Right ventricle myocardium superior (tissue), 1 donor: ENCODE measurements around the gene NXPH4. TPM values are rescaled to one million over a fixed set of nuclear protein-coding genes. Genes with fewer than 3 reads are reported as not detected.
A peak's percentile ranks its signal among the peaks of the same experiment; 100 is the strongest.

ENCODE experiments used
- ATAC-seq: fragments of 200-7000 bp; cut with Tn5 transposase; one replicate; pipeline ENCODE4 v1.9.1; 2020; ENCODE audit warnings: mild to moderate bottlenecking; ENCODE audit not compliant: poor library complexity
- DNase-seq: peaks from one replicate; pipeline ENCODE4 v3.0.0-alpha.2; 2020
- intact Hi-C: fragments of 100-400 bp; cut with DNase I; formaldehyde crosslinking; loops from one replicate; pipeline ENCODE4 v1.11.2; 2022
- long read RNA-seq: library from polyadenylated mRNA; unstranded; transcript quantifications from one replicate; pipeline ENCODE4 v2.0.0, GENCODE V29; 2021
- total RNA-seq: library from RNA; stranded (reverse); fragmentation: NEBNext Ultra II Directional; extraction: Animal tissue kit (Norgen Biotek cat#: 25700); gene quantifications from one replicate; pipeline ENCODE4 v1.2.1, GENCODE V29; 2021
- donor health status: DM: no; HTN: yes; CAD: no; lungs with severe emphysema.

NXPH4 gene
- 0.70 TPM for total RNA-seq
- long read RNA-seq: 0 reads

DNA sequence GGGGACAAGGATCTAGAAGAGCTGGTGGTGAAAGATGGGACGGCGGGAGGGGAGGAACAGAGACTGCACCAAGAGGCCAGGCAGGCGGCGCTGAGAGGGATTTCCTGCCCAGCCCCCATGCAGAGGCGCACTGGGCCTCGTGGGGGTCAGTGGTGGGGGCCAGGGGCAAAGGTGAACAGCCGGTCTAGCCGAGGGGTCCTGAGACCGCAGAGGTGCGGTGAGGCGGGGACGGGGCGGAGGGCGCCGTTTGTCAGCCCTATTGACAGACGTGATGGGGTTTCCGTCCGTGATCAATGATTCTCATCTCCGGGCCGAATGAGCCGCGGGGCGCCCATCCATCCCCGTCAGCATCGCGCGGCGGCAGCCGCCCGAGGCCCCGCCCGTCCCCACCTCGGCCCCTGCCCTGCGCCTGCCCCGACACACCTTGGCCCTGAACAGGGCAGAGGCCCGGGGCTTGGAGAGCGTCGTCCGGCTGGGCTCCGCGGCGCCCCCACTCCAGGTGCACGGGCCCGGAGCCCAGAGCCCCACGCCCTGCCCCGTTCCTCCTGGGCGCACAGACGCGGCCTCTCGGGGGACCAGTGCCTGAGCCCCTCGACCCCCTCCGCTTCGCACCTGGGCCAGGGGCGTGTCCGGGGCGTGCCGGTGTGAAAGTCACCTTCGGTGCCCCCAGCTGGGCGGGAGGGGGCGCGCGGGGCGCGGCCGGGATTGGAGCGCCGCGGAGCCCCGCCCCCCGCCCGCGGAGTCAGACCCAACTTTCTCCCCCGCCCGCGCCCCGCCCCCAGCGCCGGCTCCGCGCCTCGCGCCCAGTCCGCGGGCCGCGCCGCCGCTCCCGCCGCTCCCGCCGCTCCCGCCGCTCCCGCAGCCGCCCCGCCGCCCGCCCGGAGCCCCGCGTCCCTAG is at the start of gene NXPH4:
Gene NXPH4, plus strand, starts transcription at position 781 of the 898 bp plus-strand sequence. CDS start 176 bp downstream, outside the sequence.
- intact Hi-C loops: no loop called here
- DNase-seq (no peak), ATAC-seq (no peak)

DNA sequence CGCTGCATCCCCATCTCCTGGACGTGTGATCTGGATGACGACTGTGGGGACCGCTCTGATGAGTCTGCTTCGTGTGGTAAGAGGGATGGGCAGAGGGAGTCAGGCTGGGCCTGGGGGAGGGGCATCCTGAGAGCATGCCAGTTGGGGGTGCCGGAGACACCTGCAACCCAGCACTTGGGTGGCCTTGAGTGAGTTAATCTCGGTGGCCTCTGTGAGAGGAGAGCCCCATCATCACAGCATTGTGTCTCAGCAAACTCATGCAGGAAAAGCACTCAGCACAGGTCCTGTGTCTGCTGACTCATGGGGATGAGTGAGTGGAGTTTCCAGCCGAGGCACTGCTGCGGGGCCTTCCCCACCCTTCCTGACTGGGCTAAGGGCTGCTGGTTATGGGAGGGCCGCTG is 49.6 kb upstream of the NXPH4 start:
- intact Hi-C loops: no loop called here

DNA sequence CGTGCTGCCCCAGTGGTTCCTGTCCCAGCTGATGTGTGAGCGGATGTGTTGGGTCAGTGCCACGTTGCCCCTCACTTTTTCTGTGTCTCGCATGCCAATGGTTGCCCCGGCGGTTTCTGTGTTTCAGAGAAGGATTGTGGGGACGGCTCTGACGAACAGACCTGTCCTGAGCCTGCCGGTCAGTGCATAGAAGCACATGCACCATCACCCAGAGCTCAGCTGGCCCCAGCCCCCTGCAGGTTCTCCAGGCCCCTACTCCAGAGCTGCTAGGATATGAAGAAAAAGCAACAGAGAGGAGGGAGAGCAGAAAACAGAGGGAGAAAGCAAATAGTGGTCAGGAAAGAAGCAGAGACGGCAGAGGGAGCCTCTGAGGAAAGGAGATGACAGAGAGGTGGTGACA is 48.5 kb upstream of the NXPH4 start:
- intact Hi-C loops: no loop called here
- DNase-seq (no peak), ATAC-seq (no peak)

More for the DNA sequence above, 49.6 kb upstream of the NXPH4 start:
- DNase-seq: no peak
- ATAC-seq: no peak

DNA sequence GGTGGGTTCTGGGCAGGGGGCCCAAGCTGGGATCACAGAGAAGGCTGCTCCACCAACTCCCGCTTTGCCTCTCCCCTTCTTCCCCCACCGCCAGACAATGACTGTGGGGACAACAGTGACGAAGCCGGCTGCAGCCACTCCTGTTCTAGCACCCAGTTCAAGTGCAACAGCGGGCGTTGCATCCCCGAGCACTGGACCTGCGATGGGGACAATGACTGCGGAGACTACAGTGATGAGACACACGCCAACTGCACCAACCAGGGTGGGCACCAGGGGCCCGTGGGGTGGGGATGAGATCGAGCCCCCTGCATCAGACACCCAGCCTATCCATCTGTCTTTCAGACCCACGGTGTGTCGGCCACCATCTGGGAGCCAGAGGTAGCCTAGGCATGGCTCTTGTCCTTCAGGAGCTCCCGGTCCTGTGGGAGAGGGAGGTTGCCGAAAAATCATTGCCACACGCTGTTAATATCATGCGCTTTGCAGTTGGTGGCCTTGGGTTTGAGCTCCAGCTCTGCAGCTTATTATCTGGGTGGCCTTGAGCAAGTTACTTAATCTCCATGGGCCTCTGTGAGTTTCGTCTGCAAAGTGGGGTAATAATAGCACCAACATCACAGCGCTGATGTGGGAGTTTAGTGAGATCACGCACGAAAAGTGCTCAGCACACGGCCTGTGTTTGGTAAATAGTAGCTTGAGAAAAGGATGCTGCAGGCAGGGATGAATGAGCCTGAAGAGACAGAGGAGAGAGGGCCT is 47.4 kb upstream of the NXPH4 start:
- DNase-seq (no peak), ATAC-seq (no peak)
- intact Hi-C loops: no loop called here

DNA sequence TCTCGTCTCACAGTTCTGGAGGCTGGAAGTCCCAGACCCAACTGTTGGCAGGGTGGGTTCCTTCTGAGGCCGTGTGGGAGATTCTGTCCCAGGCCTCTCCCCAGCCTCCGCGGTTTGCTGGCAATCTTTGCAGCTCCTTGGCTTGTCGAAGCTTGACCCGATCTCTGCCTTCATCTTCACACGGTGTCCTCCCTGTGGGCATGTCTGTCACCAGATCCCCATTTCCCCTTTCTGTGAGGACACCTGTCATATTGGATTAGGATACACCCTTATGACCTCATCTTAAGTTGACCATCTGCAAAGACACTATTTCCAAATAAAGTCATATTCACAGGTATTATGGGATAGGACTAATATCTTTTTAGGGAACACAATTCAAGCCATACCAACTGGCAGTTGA is 46.6 kb upstream of the NXPH4 start:
- ATAC-seq (no peak), DNase-seq (no peak)
- intact Hi-C loops: no loop called here

DNA sequence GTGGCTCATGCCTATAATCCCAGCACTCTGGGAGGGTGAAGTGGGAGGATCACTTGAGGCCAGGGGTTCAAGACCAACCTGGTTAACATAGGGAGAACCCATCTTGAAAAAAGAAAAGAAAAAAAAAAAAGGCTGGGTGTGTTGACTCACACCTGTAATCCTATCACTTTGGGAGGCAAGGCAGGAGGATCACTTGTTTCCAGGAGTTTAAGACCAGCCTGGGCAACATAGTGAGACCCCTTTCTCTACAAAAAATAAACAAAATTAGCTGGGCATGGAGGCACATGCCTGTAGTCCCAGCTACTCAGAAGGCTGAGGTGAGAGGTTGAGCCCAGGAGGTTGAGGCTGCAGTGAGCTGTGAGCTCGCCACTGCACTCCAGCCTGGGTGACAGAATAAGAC is 46.2 kb upstream of the NXPH4 start:
- intact Hi-C loops: no loop called here
- no peak for DNase-seq
- ATAC-seq: no peak

DNA sequence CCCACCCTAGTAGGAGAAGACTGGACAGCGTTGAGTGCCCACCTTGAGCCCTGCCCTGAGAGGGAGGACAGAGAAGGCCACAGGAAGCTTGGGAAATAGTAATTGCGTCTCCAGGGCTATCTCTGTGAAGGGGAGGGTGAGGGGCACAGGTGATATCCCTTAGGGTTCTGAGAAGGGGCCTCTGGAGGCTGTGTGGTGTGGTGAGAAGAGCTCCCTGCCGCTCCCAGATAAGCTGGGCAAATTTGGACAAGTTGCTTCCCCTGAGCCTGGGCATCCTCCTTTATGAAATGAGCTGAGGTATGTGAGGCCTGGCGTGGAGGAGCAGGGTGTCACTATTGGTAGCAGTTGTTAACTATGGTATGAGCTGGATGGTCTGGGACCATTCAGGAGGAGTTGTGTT is 45.7 kb upstream of the NXPH4 start:
- intact Hi-C loops: no loop called here
- ATAC-seq: no peak
- no peak for DNase-seq

DNA sequence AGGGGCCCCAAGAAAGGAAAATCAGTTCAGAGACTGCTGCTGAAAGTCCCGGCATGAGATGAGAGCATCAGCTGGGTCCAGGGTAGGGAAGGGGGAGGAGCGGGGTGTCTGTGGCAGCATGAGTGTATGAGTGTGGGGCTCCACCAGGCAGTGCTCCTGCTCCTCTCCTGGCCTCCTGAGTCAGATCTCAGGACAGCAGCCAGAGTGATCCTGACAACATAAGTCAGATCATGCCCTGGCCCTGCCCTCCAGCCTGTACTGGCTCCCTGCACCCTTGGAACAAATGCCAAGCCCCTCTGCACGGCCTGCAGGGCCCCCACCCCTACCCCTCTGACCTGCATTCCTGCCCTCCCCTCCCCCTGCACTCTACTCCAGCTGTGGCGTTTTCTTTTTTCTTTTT is 44.9 kb upstream of the NXPH4 start:
- intact Hi-C loops: no loop called here
- DNase-seq: no peak
- ATAC-seq: peak; percentile 22

DNA sequence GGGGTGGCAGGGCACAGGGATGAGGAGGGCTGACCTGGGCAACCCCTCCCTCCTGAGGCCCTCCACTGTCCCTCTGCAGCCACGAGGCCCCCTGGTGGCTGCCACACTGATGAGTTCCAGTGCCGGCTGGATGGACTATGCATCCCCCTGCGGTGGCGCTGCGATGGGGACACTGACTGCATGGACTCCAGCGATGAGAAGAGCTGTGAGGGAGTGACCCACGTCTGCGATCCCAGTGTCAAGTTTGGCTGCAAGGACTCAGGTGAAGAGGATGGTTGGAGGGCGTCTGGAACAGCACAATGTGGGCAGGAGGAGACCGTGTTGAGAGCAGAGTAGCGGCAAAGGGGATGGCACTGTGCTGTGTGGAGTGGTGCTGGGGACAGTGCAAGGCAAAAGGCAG is 43.5 kb upstream of the NXPH4 start:
- intact Hi-C loops: no loop called here
- ATAC-seq (peak; percentile 28), DNase-seq (no peak)

DNA sequence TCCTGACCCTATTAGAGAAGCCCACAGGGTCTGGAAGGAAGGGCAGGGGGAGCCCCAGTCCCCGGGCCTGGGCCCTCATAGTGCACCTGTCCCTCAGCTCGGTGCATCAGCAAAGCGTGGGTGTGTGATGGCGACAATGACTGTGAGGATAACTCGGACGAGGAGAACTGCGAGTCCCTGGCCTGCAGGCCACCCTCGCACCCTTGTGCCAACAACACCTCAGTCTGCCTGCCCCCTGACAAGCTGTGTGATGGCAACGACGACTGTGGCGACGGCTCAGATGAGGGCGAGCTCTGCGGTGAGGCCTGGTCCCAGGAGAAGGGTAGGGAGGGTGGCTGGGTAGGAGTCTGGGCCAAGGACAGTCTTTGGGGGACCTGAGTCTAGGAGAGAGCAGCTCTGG is 42.9 kb upstream of the NXPH4 start:
- DNase-seq (no peak), ATAC-seq (no peak)
- intact Hi-C loops: no loop called here

DNA sequence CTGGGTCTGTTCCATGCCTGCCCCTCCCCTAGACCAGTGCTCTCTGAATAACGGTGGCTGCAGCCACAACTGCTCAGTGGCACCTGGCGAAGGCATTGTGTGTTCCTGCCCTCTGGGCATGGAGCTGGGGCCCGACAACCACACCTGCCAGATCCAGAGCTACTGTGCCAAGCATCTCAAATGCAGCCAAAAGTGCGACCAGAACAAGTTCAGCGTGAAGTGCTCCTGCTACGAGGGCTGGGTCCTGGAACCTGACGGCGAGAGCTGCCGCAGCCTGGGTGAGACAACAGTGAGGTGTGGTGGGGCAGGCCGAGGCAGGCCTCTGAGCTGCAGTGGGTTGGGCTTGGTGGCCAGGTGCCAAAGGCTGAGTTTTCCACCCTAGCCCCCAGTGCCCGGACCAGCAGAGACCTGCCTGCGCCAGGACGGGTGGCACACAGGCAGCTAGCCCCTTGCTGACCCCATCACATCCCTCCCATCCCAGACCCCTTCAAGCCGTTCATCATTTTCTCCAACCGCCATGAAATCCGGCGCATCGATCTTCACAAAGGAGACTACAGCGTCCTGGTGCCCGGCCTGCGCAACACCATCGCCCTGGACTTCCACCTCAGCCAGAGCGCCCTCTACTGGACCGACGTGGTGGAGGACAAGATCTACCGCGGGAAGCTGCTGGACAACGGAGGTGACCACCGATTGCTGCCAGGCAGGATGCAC is 41.0 kb upstream of the NXPH4 start:
- intact Hi-C loops: loop anchor here (2.0 kb wide), 1 partner anchor 51 kb away; no protein-coding TSS in a partner anchor
- ATAC-seq (peak; percentile 63), DNase-seq (peak; percentile 92)

DNA sequence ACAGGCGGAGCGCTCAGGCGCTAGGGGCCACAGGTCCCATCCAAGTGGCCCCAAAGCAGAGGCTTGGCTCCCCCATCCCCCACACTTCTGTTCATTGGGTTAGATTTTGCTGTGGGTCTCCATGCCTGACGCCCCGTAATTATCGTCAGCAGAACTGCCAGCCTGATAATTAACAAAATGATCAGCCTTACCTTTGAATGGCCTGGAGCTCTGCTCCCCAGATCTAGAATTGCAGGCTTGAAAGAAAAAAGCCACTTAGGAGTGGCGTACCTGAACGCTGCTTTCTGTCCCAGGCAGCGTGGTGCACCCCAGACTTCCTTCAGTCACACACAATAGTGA is 40.5 kb upstream of the NXPH4 start:
- ATAC-seq (no peak), DNase-seq (no peak)
- intact Hi-C loops: loop anchor here (2.0 kb wide), 1 partner anchor 51 kb away; no protein-coding TSS in a partner anchor

DNA sequence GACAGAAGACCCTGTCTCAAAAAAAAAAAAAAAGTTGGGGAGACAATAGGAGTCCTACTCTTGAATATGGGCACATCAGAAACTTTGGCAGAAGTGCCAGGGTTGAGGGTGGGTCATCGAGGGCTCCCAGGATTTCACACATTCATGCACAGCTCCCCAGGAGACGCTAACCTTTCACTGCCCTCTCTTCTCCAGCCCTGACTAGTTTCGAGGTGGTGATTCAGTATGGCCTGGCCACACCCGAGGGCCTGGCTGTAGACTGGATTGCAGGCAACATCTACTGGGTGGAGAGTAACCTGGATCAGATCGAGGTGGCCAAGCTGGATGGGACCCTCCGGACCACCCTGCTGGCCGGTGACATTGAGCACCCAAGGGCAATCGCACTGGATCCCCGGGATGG is 39.7 kb upstream of the NXPH4 start:
- intact Hi-C loops: loop anchor here (2.0 kb wide), 1 partner anchor 52 kb away; no protein-coding TSS in a partner anchor
- DNase-seq (no peak), ATAC-seq (no peak)

DNA sequence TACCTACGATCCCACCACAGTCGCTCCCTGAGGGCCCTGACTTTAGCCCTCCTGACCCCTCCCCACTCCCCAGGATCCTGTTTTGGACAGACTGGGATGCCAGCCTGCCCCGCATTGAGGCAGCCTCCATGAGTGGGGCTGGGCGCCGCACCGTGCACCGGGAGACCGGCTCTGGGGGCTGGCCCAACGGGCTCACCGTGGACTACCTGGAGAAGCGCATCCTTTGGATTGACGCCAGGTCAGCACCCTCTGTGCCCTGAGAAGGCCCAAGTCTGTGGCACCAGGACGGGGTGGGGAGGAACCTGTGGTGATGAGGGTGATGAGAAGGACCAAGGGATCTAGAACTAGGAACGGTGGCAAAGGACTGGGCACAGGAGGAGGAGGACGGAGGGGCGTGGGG is 39.2 kb upstream of the NXPH4 start:
- intact Hi-C loops: loop anchor here (2.0 kb wide), 1 partner anchor 53 kb away; no protein-coding TSS in a partner anchor
- DNase-seq: no peak

DNA sequence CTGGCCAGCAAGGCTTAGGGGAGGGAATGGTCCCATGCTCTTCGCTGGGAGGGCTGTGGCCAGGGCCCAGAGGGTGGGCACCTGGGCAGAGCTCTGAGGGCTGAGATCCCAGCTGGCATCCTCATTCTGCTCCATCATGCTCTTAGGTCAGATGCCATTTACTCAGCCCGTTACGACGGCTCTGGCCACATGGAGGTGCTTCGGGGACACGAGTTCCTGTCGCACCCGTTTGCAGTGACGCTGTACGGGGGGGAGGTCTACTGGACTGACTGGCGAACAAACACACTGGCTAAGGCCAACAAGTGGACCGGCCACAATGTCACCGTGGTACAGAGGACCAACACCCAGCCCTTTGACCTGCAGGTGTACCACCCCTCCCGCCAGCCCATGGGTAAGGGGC is 38.4 kb upstream of the NXPH4 start:
- DNase-seq (no peak), ATAC-seq (no peak)
- intact Hi-C loops: no loop called here

More for the DNA sequence above, 39.2 kb upstream of the NXPH4 start:
- no peak for ATAC-seq

DNA sequence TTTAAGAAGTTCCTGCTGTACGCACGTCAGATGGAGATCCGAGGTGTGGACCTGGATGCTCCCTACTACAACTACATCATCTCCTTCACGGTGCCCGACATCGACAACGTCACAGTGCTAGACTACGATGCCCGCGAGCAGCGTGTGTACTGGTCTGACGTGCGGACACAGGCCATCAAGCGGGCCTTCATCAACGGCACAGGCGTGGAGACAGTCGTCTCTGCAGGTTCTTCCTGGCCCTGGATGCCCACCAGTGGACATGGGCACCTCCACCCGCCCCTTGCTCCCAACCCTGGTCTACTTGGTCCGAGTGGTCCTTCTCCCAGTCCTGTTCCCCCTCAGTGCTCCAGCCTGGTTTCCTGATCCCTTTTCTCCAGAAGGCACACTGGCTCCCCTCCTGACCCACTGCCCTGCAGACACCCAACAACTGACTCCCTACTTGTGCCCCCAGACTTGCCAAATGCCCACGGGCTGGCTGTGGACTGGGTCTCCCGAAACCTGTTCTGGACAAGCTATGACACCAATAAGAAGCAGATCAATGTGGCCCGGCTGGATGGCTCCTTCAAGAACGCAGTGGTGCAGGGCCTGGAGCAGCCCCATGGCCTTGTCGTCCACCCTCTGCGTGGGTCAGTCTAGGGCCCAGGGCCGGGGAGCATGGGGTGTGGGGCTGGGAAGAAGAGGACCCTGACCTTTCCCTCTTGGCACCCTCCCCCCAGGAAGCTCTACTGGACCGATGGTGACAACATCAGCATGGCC is 37.1 kb upstream of the NXPH4 start:
- no peak for DNase-seq
- intact Hi-C loops: no loop called here
- no peak for ATAC-seq

DNA sequence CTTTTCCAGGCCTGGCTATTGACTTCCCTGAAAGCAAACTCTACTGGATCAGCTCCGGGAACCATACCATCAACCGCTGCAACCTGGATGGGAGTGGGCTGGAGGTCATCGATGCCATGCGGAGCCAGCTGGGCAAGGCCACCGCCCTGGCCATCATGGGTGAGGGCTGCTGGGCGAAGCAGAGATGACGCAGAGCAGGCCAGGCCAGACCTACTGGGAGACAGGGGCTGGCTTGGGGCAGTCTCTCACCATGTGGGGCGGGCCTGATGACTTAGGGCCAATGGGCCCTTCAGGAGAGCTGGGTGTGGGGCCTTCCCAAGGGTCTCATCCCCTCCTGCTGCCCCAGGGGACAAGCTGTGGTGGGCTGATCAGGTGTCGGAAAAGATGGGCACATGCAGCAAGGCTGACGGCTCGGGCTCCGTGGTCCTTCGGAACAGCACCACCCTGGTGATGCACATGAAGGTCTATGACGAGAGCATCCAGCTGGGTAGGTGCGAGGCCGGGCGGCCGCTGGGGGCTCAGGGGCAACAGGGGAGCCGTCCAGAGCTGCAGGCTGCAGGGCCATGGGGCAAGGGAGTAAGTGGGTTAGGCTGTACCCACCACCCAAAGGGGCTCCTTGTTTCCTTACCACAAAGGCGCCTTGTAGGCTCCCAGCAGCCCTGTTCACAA is 36.1 kb upstream of the NXPH4 start:
- ATAC-seq: no peak
- intact Hi-C loops: no loop called here

DNA sequence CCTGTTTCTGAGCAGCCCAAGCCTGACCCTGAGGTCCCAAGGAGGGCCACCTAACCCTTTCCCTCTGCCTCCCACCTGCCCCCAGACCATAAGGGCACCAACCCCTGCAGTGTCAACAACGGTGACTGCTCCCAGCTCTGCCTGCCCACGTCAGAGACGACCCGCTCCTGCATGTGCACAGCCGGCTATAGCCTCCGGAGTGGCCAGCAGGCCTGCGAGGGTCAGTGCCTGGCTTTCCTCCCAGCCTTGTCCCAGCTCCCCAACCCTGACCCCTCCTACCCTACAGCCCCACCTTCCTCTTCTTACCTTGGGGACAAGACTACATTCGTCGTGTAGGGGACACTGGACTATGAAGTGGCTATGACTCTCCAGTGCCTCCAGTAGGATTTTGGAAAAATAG is 35.5 kb upstream of the NXPH4 start:
- ATAC-seq: no peak
- intact Hi-C loops: no loop called here
- no peak for DNase-seq

More for the DNA sequence above, 36.1 kb upstream of the NXPH4 start:
- no peak for DNase-seq
